ENCODE data around the gene MBTPS1.
A peak's percentile ranks its signal among the peaks of the same experiment; 100 is the strongest.
"Not testable (repeated sequence)": the region's sequence is repeated elsewhere in the genome, so short reads cannot be mapped to it uniquely, and the experiment has no call there.

Gene MBTPS1

GRCh38 chr16:84132527-84133285 lies 16.0 kb upstream of the MBTPS1 start:
- DNase-seq (ENCODE audit: extremely low spot score), result peak; percentile 35
- CTCF ChIA-PET, result interaction anchor here (0.6 to 3.5 kb wide), 6 partner anchors 8 to 70 kb away, joined by 3 to 18 read pairs (median 4); partner anchors contain the start of genes MBTPS1 and TAF1C
- TF ChIP-seq CTCF (IDR thresholded peaks at IDR 0.05; ENCODE audit: control extremely low read depth, extremely low read depth, low read depth, missing control alignments), result no peak
- POLR2A ChIA-PET, result interaction anchor here (0.6 kb wide), 1 partner anchor 20 kb away, joined by 6 read pairs; no protein-coding TSS in a partner anchor

- ChIA-PET CTCF (interaction anchor here (0.6 to 3.5 kb wide), 3 partner anchors 10 to 20 kb away, joined by 3 to 18 read pairs (median 3); partner anchors contain the start of gene MBTPS1), POLR2A (no interaction called here)
- no peak for DNase-seq (ENCODE audit: extremely low spot score)
- TF ChIP-seq CTCF (IDR thresholded peaks at IDR 0.05; ENCODE audit: control extremely low read depth, extremely low read depth, low read depth, missing control alignments), result no peak
Measured at GRCh38 chr16:84131117-84131516, 14.4 kb upstream of the MBTPS1 start.

GRCh38 chr16:84124257-84125073 lies 7.7 kb upstream of the MBTPS1 start:
- TF ChIP-seq CTCF (IDR thresholded peaks at IDR 0.05; ENCODE audit: control extremely low read depth, extremely low read depth, low read depth, missing control alignments), result no peak
- no peak for DNase-seq (ENCODE audit: extremely low spot score)
- ChIA-PET CTCF (interaction anchor here (1.2 kb wide), 1 partner anchor 9 kb away, joined by 5 read pairs; no protein-coding TSS in a partner anchor), POLR2A (no interaction called here)

- ChIA-PET POLR2A (no interaction called here), CTCF (interaction anchor here (0.9 to 1.5 kb wide), 3 partner anchors 10 to 66 kb away, joined by 3 to 4 read pairs (median 3); partner anchors contain the start of gene TAF1C)
- no peak for DNase-seq (ENCODE audit: extremely low spot score)
- no peak for TF ChIP-seq CTCF (IDR thresholded peaks at IDR 0.05; ENCODE audit: control extremely low read depth, extremely low read depth, low read depth, missing control alignments)
Measured at GRCh38 chr16:84121007-84121406, 4.3 kb upstream of the MBTPS1 start.

GRCh38 chr16:84120023-84120422 lies 3.3 kb upstream of the MBTPS1 start:
- no peak for TF ChIP-seq CTCF (IDR thresholded peaks at IDR 0.05; ENCODE audit: control extremely low read depth, extremely low read depth, low read depth, missing control alignments)
- ChIA-PET CTCF (interaction anchor here (1.5 to 1.6 kb wide), 2 partner anchors 35 to 67 kb away, joined by 4 to 6 read pairs; partner anchors contain the start of gene TAF1C), POLR2A (no interaction called here)
- no peak for DNase-seq (ENCODE audit: extremely low spot score)

GRCh38 chr16:84119368-84119767 lies 2.6 kb upstream of the MBTPS1 start:
- ChIA-PET POLR2A (interaction anchor here (0.6 kb wide), 1 partner anchor 26 kb away, joined by 4 read pairs; the partner anchor contains the start of genes DNAAF1 and HSDL1), CTCF (interaction anchor here (0.6 to 3.0 kb wide), 4 partner anchors 14 to 68 kb away, joined by 3 to 10 read pairs (median 5); partner anchors contain the start of gene TAF1C)
- TF ChIP-seq CTCF (IDR thresholded peaks at IDR 0.05; ENCODE audit: control extremely low read depth, extremely low read depth, low read depth, missing control alignments), result no peak
- DNase-seq (ENCODE audit: extremely low spot score), result no peak

GRCh38 chr16:84118315-84118714 lies 1.6 kb upstream of the MBTPS1 start:
- CTCF ChIA-PET, result interaction anchor here (0.9 to 4.7 kb wide), 8 partner anchors 9 to 608 kb away, joined by 3 to 24 read pairs (median 10); partner anchors contain the start of gene TAF1C
- POLR2A ChIA-PET; DNase-seq (ENCODE audit: extremely low spot score): not testable (repeated sequence)
